Upper lobe of right lung (tissue), 1 donor: ENCODE measurements around the gene C11orf58. TPM values are rescaled to one million over a fixed set of nuclear protein-coding genes. Genes with fewer than 3 reads are reported as not detected.

Source experiments
- ATAC-seq: fragments of 200-7000 bp; cut with Tn5 transposase; one replicate; pipeline ENCODE4 v1.9.1; 2020; ENCODE audit warnings: mild to moderate bottlenecking, moderate library complexity
- DNase-seq: peaks from one replicate; pipeline ENCODE4 v3.0.0-alpha.2; 2020
- H3K27ac ChIP-seq: fragments of 200-600 bp; one replicate; pipeline ENCODE4 v1.8.0; 2022
- H3K27me3 ChIP-seq: fragments of 200-600 bp; one replicate; pipeline ENCODE4 v1.8.0; 2022; ENCODE audit warnings: mild to moderate bottlenecking
- H3K36me3 ChIP-seq: fragments of 200-600 bp; one replicate; pipeline ENCODE4 v1.8.0; 2022
- H3K4me1 ChIP-seq: fragments of 200-600 bp; one replicate; pipeline ENCODE4 v1.8.0; 2022
- H3K4me3 ChIP-seq: fragments of 200-600 bp; one replicate; pipeline ENCODE4 v1.8.0; 2022; ENCODE audit warnings: mild to moderate bottlenecking
- H3K9me3 ChIP-seq: fragments of 200-600 bp; one replicate; pipeline ENCODE4 v1.8.0; 2022
- intact Hi-C: fragments of 100-400 bp; cut with DNase I; formaldehyde crosslinking; loops from one replicate; pipeline ENCODE4 v1.11.0; 2022
- total RNA-seq: library from RNA; stranded (reverse); fragmentation: NEBNext Ultra II Directional; extraction: Animal tissue kit (Norgen Biotek cat#: 25700); gene quantifications from one replicate; pipeline ENCODE4 v1.2.1, GENCODE V29; 2021
- TF ChIP-seq, protein P1 (sequence below): fragments of 200-600 bp; IDR thresholded peaks from one replicate; pipeline ENCODE4 v1.8.0; 2022; ENCODE audit warnings: antibody characterized with exemption
- donor health status: DM: no; HTN: yes; CAD: no; lungs with severe emphysema.

Gene C11orf58
- total RNA-seq, 1 donor from 2014 or later: 104 TPM

DNA sequence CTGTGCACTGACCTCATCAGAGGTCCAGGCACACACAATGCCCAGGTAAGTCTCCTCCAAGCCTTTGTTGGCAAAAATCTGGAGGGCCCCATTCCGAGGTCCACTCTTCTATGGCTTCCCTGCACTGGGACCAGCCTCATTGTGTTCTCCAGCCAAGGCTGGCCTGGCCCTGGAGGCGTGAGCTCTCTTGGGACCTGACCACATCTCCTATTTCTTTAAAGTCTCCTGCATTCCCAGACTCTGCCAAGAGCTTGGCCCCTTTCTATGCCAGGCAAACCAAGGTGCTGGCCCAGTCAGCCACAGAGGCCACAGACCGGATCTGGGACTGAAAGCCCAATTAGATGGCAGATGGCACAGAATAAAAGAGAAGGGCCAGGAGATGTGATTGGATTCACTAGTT is 55.1 kb downstream of the C11orf58 start:
- TF ChIP-seq, protein P1, sequence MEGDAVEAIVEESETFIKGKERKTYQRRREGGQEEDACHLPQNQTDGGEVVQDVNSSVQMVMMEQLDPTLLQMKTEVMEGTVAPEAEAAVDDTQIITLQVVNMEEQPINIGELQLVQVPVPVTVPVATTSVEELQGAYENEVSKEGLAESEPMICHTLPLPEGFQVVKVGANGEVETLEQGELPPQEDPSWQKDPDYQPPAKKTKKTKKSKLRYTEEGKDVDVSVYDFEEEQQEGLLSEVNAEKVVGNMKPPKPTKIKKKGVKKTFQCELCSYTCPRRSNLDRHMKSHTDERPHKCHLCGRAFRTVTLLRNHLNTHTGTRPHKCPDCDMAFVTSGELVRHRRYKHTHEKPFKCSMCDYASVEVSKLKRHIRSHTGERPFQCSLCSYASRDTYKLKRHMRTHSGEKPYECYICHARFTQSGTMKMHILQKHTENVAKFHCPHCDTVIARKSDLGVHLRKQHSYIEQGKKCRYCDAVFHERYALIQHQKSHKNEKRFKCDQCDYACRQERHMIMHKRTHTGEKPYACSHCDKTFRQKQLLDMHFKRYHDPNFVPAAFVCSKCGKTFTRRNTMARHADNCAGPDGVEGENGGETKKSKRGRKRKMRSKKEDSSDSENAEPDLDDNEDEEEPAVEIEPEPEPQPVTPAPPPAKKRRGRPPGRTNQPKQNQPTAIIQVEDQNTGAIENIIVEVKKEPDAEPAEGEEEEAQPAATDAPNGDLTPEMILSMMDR: no peak
- Histone ChIP-seq H3K9me3 (no peaks in the 10 kb centered on the region), H3K36me3 (no peaks in the 10 kb centered on the region), H3K4me1 (peaks cover 23% of the 10 kb centered on the region), H3K4me3 (no peak overlapping the region), H3K27ac (no peak overlapping the region), H3K27me3 (no peaks in the 10 kb centered on the region)
- no peak for DNase-seq
- no peak for ATAC-seq
- intact Hi-C loops: no loop called here

DNA sequence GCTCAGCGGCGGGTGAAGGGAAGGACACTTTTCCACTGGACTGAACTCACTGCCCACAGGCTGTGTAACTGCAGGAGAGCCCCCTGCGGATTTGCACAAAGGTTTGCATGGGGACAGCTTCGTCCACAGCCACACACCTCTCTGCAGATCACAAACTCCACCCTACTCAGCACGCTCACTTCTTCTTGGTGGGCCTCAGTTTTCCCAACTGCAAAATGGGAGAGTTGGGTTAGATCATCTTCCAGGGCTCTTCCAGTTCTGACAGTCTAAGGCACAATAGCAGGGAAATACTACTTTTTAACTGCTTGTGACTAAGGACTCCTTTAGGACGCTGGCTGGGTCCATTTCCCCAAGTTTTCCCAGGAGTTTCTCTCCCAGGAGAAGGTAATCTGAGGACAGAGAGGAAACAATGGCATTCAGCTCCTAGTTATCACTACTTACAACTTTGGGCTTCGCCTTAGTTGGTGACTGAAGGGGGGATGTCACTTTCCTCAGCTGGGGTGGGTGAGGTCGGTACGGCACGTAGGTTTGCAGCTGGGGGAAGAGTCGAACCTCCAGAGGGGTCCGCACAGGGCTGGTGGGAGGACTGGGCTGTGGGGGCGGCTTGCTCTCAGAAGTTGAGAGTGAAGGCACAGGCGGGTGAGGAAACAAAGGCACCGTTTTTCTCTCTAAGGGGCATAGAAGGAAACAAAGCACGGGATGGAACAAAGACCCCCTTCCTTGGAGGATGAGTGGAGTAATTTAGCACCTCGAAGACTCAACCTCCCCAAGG is 55.8 kb downstream of the C11orf58 start:
- H3K27me3 ChIP-seq: no peaks in the 10 kb centered on the region
- H3K4me1 ChIP-seq: peaks cover 18% of the 10 kb centered on the region
- no peak overlapping the region for H3K27ac ChIP-seq
- ATAC-seq: no peak
- no peak for DNase-seq
- no peaks in the 10 kb centered on the region for H3K9me3 ChIP-seq
- H3K36me3 ChIP-seq: no peaks in the 10 kb centered on the region
- TF ChIP-seq, protein P1: no peak
- intact Hi-C loops: no loop called here
- no peak overlapping the region for H3K4me3 ChIP-seq

DNA sequence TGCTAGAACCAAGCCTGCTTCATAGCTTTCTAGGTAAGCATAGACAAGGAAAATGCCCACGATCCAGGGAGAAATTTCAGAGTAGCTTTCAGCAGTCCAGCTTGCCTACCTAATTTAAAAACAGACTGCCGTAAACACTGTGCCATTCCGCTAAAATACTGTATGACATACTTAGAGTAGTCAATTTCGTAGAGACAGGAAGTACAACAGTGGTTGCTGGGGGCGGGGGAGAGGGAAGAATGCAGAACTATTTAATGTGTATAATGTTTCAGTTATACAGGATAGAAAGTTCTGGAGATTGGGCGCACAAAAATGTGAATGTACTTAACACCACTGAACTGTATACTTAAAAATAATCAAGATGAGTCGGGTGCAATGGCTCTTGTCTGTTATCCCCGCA is 56.7 kb downstream of the C11orf58 start:
- peak; percentile 63 for ATAC-seq
- Histone ChIP-seq H3K36me3 (no peaks in the 10 kb centered on the region), H3K4me1 (peaks cover 18% of the 10 kb centered on the region), H3K27me3 (no peaks in the 10 kb centered on the region), H3K4me3 (no peak overlapping the region), H3K9me3 (no peaks in the 10 kb centered on the region), H3K27ac (peak overlapping the region; percentile 75)
- DNase-seq: no peak
- intact Hi-C loops: no loop called here
- TF ChIP-seq, protein P1: no peak

DNA sequence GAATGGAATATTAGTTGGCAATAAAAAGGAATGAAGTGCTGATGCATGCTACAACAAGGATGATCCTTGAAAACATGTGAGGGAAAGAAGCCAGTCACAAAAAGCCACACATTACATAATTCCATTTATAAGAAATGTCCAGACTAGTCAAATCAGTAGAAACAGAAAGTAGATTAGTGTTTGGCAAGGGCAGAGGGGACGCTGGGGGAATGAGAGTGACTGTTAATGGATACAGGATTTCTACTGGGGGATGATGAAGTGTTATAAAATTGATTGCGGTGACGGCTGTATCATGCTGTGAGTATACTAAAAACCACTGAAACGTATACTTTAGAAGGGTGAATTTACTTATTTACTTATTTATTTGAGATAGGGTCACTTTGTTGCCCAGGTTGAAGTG is 57.9 kb downstream of the C11orf58 start:
- Histone ChIP-seq H3K4me3 (no peak overlapping the region), H3K27ac (no peak overlapping the region), H3K9me3 (no peaks in the 10 kb centered on the region), H3K36me3 (no peaks in the 10 kb centered on the region), H3K4me1 (peaks cover 7% of the 10 kb centered on the region), H3K27me3 (no peaks in the 10 kb centered on the region)
- ATAC-seq (no peak), DNase-seq (no peak)
- intact Hi-C loops: no loop called here
- TF ChIP-seq, protein P1: no peak

DNA sequence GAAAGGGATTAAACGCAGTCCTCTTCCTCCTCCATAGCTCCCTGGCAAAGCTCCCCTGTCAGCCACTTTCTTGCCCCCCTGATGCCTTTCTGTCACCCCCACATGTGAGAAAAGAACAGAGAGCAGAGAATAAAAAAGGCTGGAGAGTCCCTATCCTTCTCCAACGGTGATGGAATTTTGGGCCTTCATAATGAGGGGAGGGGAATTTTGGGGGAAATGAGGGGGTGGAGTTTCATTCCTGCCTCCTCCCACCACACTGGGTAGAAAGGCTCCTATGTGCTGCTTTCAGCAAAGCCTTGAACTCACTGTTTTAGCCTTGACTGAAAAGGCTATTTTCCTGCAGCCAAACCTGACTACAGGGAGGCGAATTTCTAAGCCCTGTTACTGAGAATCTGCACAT is 59.3 kb downstream of the C11orf58 start:
- DNase-seq (no peak), ATAC-seq (no peak)
- Histone ChIP-seq H3K4me3 (no peak overlapping the region), H3K9me3 (no peaks in the 10 kb centered on the region), H3K27ac (no peak overlapping the region), H3K4me1 (no peaks in the 10 kb centered on the region), H3K36me3 (no peaks in the 10 kb centered on the region), H3K27me3 (no peaks in the 10 kb centered on the region)
- intact Hi-C loops: no loop called here
- TF ChIP-seq, protein P1: no peak
